IPS-NIHi11 (cell line): Measurements from ENCODE around the gene PPP3R1.

Source experiments
- DNase-seq: peaks from one replicate; pipeline ENCODE4 v3.0.0; 2012; ENCODE audit warnings: mixed read lengths, low spot score

Gene PPP3R1

DNA sequence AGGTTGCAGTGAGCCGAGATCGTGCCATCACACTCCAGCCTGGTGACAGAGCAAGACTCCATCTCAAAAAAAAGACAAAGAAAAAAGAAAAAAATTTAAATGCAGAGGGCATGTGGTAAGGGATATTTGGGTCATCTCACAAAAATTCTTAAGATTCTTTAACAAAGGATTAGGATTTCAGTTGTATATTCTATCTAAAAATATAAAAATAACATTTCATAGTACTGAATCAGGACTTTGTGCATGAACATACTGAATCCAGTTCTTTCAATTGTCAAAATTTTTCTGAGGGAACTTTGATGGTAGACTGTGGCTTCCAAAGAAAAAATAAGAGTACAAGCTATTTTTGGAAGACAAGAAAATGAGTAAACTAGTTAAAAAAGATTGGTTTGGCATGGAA, 6.5 kb upstream of the PPP3R1 start:
- no peak for DNase-seq

DNA sequence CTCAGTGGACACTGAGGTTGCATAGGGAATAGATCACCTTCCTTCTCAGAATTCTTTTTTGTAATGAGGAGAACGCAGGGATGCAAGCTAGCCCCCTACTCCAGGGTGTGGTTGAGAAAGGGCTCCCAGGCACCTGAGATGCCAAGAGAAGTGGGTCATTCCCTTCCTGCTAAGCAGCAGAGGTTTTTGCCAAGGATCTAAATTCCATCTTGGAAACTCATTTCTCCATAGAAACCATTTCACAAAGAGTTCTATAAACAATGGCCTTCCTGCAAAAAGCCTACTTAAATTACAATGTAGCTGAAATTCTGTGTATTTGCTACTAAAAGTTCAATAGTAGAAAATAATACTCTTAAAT, 3.7 kb upstream of the PPP3R1 start:
- DNase-seq, result no peak

DNA sequence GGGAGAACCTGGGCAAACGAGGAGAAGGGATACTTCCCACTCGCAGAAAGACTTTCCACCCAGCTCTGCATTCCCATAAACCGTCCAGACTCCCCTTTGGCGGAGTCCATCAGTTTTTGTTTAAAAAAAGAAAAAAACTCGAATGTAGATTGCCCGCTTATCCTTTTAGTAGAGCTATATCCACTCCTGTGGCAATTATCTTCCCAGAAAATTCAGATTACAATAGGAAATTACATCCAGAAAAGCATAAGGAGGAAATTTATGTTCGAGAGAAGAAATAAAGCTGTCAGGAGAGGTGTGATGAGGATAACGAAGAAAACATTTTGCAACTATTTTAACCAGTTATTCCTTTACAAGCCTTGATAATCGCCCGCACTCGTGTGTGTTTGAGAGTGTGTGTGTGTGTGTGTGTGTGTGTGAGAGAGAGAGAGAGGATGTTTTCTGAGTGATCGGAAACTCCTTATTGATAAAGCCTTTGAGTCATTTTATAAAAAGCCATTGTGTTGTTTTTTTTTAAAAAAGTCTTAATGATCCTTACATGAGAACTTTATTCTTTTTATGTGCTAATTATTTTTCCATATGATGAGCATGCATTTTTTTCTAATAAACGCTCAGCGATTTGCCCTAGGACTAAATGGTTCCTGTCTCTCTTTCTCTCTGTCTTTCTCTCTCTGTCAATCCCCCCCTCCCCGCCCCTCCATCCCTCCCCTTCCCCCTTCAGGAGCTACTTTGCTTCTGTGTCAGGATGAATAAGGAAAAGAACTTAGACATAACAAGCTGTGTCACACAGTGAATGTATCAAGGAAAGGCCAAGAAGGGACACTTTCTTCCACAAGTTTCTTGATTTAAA, 1.1 kb upstream of the PPP3R1 start:
- DNase-seq, result no peak

DNA sequence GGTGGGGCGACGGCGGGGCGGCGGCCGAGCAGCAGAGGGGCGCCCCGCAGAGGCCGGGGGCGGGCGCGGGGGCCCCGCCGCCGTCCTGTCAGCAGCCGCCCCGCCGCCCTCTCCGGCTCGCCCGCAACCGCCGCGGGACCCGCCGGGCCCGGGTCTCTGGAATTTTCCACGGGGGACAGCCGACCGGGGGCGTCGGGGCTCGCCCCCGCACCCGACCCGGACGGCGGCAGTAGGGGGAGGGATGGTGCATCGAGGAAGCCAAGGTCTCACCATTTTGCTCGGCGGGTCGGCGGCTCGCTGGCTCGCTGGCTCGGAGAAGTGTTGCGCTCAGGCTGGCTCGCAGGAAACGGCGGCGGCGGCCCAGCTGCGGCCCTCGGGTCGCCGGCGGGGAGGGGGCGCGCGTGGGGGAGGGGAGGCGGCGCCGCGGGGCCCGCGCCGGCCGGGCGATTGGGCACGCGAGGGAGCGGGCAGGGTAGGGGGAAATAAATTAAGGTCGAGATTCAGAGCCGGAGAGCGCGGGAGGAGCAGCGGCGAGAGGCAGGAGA, 405 bp downstream of the PPP3R1 start:
- DNase-seq, result peak; percentile 51

DNA sequence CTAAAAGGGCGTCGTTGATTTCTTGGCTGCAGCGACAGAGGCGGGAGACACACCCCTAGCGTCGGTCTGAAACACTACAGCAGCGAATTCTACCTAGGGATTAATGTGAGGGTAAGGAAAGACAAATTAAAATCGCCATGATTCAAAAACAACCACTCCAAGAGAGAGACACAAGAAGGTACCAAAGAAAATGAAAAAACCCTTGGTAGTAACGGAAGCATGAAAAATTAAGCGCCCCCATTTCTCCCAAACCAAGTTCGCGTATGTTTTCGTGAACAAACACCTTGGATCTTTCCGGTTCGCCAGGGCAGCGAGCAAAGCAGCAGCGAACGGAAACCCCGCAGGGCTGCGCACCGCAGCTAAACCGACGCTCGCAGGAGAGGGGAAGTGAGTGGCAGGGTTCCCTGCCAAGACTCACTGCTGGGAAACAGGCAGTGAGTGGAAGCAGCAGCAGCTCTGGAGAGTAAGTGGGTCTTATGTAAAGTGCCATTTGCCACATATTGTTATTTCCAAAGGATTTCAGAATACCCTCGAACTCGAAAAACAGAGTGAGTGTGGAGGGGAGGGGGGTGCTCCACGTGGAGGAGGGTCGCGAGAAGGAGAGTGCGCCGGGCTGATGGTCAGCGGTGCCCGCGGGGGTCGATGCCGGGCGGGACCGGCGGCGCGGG, 1.0 kb downstream of the PPP3R1 start:
- peak; percentile 66 for DNase-seq

DNA sequence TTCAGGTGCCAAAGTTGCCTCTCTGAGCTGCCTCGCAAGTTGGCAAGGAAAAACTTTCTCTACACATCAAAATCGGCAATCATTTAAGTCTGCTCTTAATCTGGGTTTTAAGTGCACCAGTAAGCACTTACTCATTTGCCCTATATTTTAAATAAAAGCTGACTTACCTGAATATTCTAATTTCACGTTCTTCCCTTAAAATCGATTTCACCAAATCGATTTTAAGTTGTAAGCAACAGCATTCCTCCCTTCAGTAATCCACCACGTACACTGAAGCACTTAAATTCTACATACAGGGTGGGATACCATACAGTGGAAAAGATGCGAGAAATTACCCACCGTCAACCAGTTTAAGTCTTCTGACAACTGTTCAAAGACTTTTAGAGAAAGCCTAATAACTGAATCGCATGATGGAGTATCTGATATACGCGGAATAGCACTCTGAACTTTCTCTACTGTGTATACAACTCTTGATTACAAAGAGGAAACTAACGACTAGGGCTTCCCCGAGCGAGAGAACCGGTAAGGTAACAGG, 1.6 kb downstream of the PPP3R1 start:
- DNase-seq, result no peak

DNA sequence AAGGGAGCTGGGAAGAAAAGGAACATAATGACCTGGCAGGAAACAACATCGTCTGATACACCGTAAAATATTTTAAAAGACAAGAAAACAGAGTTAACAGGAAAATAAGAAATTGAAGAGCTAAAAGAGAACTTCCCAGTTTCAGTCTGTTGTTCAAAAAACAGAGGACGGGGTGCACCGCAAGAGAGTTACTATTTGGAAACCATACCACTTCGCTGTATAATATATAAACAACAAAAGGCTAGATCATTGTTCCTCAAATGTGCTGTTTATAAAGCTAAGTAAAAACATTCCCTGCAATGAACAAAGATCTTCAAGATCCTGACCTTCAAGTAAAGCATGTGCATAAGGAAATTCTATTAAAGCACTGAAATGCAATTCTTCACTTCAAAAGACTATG, 2.1 kb downstream of the PPP3R1 start:
- DNase-seq, result no peak

DNA sequence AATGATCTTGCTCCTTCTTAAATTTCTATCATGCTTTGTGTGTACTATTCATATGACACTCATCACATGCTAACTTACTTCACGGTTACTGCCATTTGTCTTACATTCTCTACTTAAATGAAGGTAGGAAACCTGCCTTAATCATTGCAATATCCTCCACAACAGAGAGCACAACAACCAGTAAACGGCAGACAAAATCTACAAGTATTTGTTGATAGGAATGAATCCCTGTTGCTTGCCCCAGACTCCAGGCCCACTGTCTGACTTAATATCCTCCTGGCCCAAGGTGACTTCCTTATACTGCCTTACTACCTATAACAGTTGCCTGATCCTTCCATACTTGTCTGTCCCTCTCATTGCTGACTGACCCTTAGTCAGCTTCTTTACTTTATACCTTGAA, 3.5 kb downstream of the PPP3R1 start:
- DNase-seq, result no peak

DNA sequence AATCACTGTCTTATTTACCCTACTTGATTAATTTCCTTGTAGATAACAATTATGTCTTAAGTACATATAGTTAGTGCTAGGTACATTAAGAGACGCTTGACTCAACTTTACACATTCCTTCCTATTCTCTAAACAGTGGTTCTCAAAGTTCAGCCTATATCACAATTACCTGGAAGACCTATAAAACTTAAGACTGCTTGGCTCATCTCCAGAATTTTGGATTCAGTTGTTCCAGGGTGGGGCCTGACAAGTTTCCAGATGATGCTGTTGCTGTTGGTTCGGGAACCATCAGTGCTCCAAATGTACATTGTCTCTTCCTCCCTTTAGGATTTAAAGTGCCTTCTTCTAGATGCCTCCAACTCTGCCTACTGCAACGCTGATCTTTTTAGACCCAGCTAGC, 4.0 kb downstream of the PPP3R1 start:
- no peak for DNase-seq

DNA sequence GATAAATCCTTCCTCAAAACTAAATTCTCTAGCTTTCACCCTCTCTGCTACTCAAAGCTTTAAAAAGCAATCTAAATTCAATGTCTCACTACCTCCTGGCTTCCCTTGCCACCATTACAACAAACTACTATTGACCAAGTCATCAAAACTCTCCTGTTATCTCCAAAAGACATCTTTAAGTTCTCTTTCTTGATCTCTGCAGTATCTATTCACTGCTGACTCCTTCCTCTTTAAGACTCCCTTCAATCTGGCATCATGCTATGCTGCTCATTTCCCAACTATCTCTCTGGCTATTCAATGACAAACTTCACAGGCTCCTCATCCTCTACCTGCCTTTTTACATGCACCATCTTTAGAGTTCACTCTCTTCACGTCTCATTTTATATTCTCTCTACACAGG, 5.9 kb downstream of the PPP3R1 start:
- no peak for DNase-seq

DNA sequence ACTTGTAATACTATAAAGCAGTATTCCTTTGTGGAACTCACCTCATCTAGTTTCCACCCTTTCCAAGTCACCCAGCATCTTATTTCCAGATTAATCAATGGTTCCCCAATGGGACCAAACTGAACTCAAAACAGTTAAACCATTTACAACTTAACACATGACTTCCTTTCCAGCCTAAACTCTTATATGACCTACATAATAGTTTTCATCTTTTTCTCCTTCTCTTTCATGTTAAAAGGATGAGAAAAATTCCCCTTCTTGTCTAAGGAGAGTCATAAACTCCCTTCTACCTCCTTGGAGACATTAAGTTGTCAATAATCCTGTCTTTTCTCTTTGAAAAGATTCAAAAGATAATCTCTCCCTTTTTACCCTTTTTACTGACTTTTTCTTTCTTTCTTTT, 6.7 kb downstream of the PPP3R1 start:
- no peak for DNase-seq

DNA sequence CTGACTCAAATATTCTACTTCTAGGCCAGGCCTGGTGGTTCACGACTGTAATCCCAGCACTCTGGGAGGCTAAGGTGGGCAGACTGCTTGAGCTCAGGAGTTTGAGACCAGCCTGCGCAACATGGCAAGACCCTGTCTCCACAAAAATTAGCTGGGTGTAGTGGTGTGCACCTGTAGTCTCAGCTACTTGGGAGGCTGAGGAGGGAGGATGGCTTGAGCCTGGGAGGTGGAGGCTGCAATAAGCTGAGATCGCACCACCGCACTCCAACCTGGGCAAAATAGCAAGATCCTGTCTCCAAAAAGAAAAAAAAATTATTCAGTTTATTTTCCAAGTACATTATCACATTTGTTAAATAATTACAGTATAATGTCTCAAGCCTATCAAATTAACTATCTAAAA, 7.3 kb downstream of the PPP3R1 start:
- no peak for DNase-seq

DNA sequence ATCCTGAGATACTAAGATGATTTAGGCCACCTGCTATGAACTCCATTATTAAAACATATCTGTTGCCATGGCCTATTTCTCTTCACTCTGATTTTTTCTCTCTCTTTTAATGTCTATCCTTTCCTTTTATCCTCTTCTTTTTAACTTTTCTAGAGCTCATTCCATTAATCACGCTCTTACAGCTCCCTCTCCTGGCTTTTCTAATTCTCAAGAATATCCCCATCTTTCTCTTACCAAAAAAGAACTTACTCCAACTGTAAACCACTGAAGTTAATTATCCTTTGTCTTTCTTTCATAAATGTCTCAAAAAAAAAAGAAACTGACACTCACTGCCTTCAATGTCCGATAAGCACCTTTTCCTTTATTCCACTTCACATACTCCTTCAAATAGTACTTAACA, 7.9 kb downstream of the PPP3R1 start:
- no peak for DNase-seq

DNA sequence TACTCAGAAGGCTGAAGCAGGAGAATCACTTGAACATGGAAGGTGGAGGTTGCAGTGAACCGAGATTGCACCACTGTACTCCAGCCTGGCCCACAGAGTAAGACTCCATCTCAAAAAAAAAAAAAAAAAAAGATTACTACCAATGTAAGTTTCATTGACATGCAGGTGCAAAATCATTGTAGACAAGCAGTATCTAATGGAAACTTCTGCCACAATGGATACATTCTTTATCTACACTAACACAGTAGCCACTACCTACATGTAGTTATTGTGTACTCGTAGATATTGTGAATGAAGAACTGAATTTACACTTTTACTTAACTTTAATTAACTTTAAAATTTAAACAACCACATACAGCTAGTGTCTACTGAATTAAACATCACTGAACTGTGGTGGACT, 10.6 kb downstream of the PPP3R1 start:
- no peak for DNase-seq

DNA sequence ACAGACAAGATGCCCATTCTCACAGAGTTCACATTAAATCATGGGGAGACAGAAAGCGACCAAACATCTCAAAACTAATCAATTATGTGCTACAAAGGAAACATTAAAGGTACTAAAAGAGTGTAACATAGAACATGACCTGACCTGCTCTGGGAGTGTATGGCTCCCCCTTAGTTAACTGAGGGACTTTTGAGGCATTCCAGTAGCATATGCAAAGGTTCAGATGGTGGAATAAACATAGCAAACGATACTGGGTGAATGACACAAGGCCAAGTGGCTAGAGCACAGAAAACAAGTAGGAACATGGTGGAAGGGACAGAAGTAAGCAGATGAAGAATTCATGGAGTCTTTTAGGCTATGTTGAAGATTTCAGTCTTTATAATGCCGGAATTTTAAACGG, 11.9 kb downstream of the PPP3R1 start:
- no peak for DNase-seq

DNA sequence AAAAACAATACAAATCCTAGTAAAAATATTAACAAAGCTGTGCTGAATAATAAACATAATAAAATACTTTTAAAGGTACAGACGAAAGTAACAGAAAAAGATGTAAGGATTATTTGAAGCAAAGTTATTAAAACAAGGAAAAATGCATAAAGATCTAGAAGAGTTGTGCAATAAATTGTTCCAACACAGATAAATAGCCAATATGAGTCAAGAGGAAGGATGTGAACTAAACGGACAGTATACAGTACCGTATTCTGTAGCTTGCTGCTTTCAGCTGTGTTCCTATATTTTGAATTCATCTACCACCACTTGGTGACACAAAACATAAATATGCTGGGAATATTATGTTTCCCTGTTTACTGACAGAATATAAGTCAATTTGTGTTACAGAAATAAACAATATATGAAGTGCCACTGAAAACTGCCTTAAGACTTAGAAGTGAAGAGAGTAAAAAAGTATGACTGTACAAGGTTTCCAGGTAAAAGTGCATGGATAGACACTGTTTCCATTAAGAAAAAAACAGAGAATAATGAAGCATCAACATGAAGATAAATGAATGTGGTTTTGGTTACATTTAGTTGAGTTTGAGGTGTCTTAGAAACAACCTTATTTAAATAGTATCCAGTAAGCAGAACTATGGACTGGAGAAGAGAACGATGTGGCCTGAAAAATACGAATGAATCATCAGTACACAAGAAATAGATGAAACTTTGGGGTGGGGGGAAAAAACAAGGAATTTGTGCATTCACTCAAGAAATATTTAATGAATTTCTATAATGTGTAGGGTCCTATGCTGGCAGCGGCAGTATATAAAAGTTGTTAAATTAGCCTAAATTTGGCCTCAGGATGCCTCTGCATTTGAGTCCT, 13.1 kb downstream of the PPP3R1 start:
- no peak for DNase-seq

DNA sequence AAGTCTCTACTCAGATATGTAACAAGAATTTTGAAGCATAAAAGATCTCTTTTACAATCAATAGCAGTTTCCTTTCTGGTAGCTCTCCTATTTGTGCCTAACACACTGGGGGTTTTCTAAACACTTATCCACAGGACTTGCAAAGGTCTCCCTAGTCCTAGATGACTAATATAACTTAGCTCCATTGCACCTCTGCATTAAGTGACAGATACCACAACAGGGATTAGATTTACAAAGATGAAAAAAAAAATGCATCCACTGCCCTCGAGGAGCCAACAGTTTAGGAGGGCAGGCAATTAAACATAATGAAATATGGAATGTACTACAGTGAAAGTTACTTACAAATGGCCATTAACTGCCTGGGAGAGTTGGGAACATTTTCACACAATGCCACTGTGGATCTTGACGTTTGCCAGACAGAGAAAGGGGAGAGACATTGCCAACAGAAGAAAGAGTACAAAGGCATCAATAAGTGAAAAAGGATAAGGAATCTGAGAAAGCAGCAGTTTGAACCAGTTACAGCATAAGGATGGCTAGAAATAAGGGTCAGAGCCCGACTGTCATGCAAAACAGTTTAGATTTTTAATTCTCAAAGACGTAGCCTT, 14.3 kb downstream of the PPP3R1 start:
- no peak for DNase-seq

DNA sequence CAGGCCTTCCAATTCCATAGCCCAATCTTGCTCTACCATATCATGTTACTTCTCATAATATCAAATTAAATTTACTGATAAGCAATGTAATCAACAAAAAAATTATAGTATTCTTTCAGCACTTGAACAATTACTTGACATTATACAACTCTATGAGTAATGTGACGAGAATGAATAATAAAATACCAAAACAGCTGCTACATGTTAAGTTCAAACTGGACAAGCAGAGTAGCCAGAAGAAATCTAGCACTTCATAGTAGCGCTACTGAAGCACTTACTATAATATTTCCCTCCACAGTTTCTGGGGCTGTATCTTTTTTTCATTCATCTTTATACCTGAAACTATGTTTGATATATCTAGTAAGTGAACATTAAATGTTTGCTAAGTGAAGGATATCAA, 14.9 kb downstream of the PPP3R1 start:
- no peak for DNase-seq

DNA sequence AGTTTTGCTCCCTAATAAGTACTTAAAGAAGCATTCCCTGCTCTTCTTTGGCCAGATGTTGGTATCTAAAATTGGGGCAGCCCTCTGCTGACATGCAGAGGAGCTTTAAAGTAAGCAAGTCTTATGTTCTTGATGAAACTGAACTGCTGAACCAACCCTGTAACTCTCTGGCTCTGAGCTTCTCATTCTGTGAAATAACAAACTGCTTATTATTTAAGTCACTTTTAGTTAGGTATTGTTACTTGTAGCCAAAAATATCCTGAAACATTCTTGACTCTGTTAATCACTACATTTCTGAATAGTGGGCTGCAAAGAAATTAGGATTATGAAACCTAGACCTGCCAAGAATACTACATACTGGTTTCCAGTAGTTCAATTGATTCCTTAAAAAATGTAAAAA, 15.5 kb downstream of the PPP3R1 start:
- no peak for DNase-seq

DNA sequence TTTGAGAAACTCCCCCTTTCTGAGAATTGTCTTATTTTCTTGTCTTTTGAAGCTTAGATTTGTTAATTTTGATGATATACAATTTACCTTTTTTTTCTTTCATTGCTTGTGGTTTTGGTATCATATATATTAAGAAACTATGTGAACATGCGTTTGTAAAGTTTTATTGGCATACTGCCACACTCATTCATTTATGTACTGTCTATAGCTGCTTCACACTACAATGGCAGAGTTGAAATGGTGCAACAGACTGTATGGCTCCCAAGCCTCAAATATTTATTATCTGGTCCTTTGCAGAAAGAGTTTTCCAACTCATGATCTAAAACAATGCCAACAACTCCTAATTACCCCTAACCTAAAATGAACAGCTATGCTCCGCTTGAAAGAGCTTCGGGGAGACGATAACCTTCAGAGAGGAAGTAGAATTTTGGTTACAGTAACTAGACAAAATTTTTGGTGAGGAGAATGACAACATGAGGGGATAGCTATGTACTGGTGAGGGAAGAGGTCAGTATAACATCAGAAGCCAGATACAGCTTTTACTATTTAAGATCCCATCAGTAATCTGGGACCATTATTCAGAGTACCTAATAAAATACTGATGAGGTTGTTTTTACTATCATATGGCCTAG, 16.1 kb downstream of the PPP3R1 start:
- no peak for DNase-seq

DNA sequence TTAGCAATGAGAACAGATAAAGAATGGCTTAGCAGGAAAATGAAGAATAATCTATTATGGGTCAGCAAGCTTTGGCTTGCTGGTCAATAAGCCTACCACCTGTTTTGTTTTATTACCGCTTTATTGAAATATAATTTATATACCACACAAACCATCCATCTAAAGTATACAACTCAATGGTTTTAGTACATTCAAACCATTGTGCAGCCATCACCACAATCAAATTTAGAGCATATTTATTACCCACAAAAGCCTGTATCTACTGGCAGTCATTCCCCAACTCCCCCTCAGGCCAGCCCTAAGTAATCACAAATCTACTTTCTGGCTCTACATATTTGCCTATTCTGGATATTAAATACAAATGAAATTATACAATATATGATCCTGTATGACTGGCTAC, 17.2 kb downstream of the PPP3R1 start:
- DNase-seq, result no peak
